IMR-90 (cell line): Measurements from ENCODE around the gene LRRC1. TPM values are rescaled to one million over a fixed set of nuclear protein-coding genes. Genes with fewer than 3 reads are reported as not detected.

Experiments
- ATAC-seq: fragments of 200-7000 bp; cut with Tn5 transposase; 2 replicates; pipeline ENCODE4 v1.9.1; 2020; ENCODE audit warnings: low read depth, mild to moderate bottlenecking, moderate library complexity
- BruUV-seq: library from RNA; stranded (reverse); fragments of 400-500 nt; replicated peaks from 2 replicates; lab custom pipeline; 2021; lab: Mats Ljungman, UMichigan
- CTCF ChIA-PET: fragments of 300-600 bp; formaldehyde crosslinking; extraction: SDS; loops from one replicate; lab custom pipeline; 2021; ENCODE audit warnings: antibody characterized with exemption; lab: Yijun Ruan, JAX
- POLR2A ChIA-PET: fragments of 300-600 bp; sonication (Branson Sonifier 250); formaldehyde crosslinking; loops from one replicate; lab custom pipeline; 2022; ENCODE audit warnings: antibody characterized with exemption; ENCODE audit not compliant: unreplicated experiment; lab: Charles Lee
- DNase-seq: peaks from one replicate; pipeline ENCODE4 v3.0.0; 2013
- H2AFZ ChIP-seq: replicated peaks from 2 replicates; pipeline ENCODE3; 2013; ENCODE audit warnings: low read length, mild to moderate bottlenecking; ENCODE audit not compliant: poor library complexity
- H2AK5ac ChIP-seq: 2 replicates; pipeline ENCODE4 v1.6.1; 2013; ENCODE audit warnings: low read depth, low read length, inconsistent platforms
- H2AK9ac ChIP-seq: replicated peaks from 2 replicates; pipeline ENCODE3; 2013; ENCODE audit warnings: mild to moderate bottlenecking, low read depth, low read length, moderate library complexity; ENCODE audit not compliant: poor library complexity
- H2BK120ac ChIP-seq: 2 replicates; pipeline ENCODE4 v1.6.1; 2013; ENCODE audit warnings: low read depth, low read length, inconsistent platforms
- H2BK15ac ChIP-seq: 3 replicates; pipeline ENCODE4 v1.6.1; 2013; ENCODE audit warnings: low read depth, low read length, inconsistent platforms
- H2BK20ac ChIP-seq: 2 replicates; pipeline ENCODE4 v1.6.1; 2013; ENCODE audit warnings: low read depth, mild to moderate bottlenecking, inconsistent platforms, low read length, moderate library complexity
- H2BK5ac ChIP-seq: 2 replicates; pipeline ENCODE4 v1.6.1; 2013; ENCODE audit warnings: mild to moderate bottlenecking, low read depth, low read length, inconsistent platforms; ENCODE audit not compliant: poor library complexity, severe bottlenecking
- H3K14ac ChIP-seq: replicated peaks from 2 replicates; pipeline ENCODE4 v1.6.1; 2013; ENCODE audit warnings: low read depth, low read length, inconsistent platforms
- H3K18ac ChIP-seq: 2 replicates; pipeline ENCODE4 v1.6.1; 2013; ENCODE audit warnings: low read depth, low read length, control low read depth
- H3K23ac ChIP-seq: 2 replicates; pipeline ENCODE4 v1.6.1; 2013; ENCODE audit warnings: low read depth, low read length, inconsistent platforms
- H3K27ac ChIP-seq: 2 replicates; pipeline ENCODE4 v1.5.1; 2013; ENCODE audit warnings: mild to moderate bottlenecking, control low read depth, low read length; ENCODE audit not compliant: insufficient read depth
- H3K27me3 ChIP-seq: 2 replicates; pipeline ENCODE4 v1.6.1; 2013; ENCODE audit warnings: low read length; ENCODE audit not compliant: control insufficient read depth, insufficient read depth
- H3K36me3 ChIP-seq: 2 replicates; pipeline ENCODE4 v1.6.1; 2013; ENCODE audit warnings: low read length, mixed read lengths; ENCODE audit not compliant: control insufficient read depth, insufficient read depth
- H3K4ac ChIP-seq: 2 replicates; pipeline ENCODE4 v1.6.1; 2013; ENCODE audit warnings: low read depth, low read length, inconsistent platforms
- H3K4me1 ChIP-seq: 2 replicates; pipeline ENCODE4 v1.6.1; 2013; ENCODE audit warnings: low read length, mixed read lengths; ENCODE audit not compliant: control insufficient read depth, insufficient read depth
- H3K4me2 ChIP-seq: 2 replicates; pipeline ENCODE4 v1.6.1; 2013; ENCODE audit warnings: low read depth, mild to moderate bottlenecking, control low read depth, low read length, moderate library complexity
- H3K4me3 ChIP-seq: 2 replicates; pipeline ENCODE4 v1.5.1; 2013; ENCODE audit warnings: low read depth, mild to moderate bottlenecking, control low read depth, low read length, moderate library complexity; ENCODE audit not compliant: insufficient read depth
- H3K56ac ChIP-seq: 2 replicates; pipeline ENCODE4 v1.6.1; 2013; ENCODE audit warnings: low read length, inconsistent platforms; ENCODE audit not compliant: insufficient read depth; ENCODE audit errors: extremely low read depth
- H3K79me1 ChIP-seq, 2 experiments: 2 replicates each; pipeline ENCODE4 v1.6.1; 2013; ENCODE audit warnings: low read length in 2 of 2, inconsistent platforms in 1 of 2, low read depth in 1 of 2
- H3K9ac ChIP-seq: 2 replicates; pipeline ENCODE4 v1.6.1; 2013; ENCODE audit warnings: low read depth, low read length, control low read depth
- H3K9me1 ChIP-seq: 2 replicates; pipeline ENCODE4 v1.6.1; 2013; ENCODE audit warnings: low read length, inconsistent platforms; ENCODE audit not compliant: insufficient read depth
- H3K9me3 ChIP-seq: 2 replicates; pipeline ENCODE4 v1.6.1; 2013; ENCODE audit warnings: low read length; ENCODE audit not compliant: control insufficient read depth, insufficient read depth
- H4K20me1 ChIP-seq: 2 replicates; pipeline ENCODE4 v1.6.1; 2013; ENCODE audit warnings: low read length, inconsistent platforms; ENCODE audit not compliant: insufficient read depth
- H4K5ac ChIP-seq: 2 replicates; pipeline ENCODE4 v1.6.1; 2013; ENCODE audit warnings: mild to moderate bottlenecking, low read depth, low read length, control low read depth
- H4K8ac ChIP-seq, 2 experiments: 2 replicates each; pipeline ENCODE4 v1.6.1; 2013; ENCODE audit warnings: low read depth in 2 of 2, low read length in 2 of 2, control low read depth in 1 of 2, inconsistent platforms in 1 of 2
- H4K91ac ChIP-seq: 2 replicates; pipeline ENCODE4 v1.6.1; 2013; ENCODE audit warnings: low read depth, low read length, inconsistent platforms; ENCODE audit not compliant: insufficient read depth
- BHLHE40 ChIP-seq: fragments of 150-350 bp; IDR thresholded peaks from 2 replicates; pipeline ENCODE4 v1.6.1; 2016; ENCODE audit warnings: mild to moderate bottlenecking, low read depth, low read length
- CEBPB ChIP-seq: IDR thresholded peaks from 2 replicates; pipeline ENCODE4 v1.6.1; 2012; ENCODE audit warnings: low read depth, low read length, improper control_type of control experiment
- CHD1 ChIP-seq: IDR thresholded peaks from 2 replicates; pipeline ENCODE4 v1.6.1; 2012; ENCODE audit warnings: low read depth, low read length, improper control_type of control experiment
- FOS ChIP-seq: fragments of 150-350 bp; IDR thresholded peaks from 2 replicates; pipeline ENCODE4 v1.6.1; 2016; ENCODE audit warnings: low read depth, low read length
- MAFK ChIP-seq: IDR thresholded peaks from 2 replicates; pipeline ENCODE4 v1.6.1; 2012; ENCODE audit warnings: low read depth, low read length, improper control_type of control experiment
- MAZ ChIP-seq: IDR thresholded peaks from 2 replicates; pipeline ENCODE4 v1.6.1; 2012; ENCODE audit warnings: low read depth, mild to moderate bottlenecking, low read length, improper control_type of control experiment, moderate library complexity, borderline replicate concordance
- MXI1 ChIP-seq: IDR thresholded peaks from 2 replicates; pipeline ENCODE4 v1.6.1; 2012; ENCODE audit warnings: low read depth, mild to moderate bottlenecking, low read length, moderate library complexity, borderline replicate concordance
- NFE2L2 ChIP-seq: fragments of 150-350 bp; IDR thresholded peaks from 2 replicates; pipeline ENCODE4 v1.6.1; 2016; ENCODE audit warnings: low read depth, mild to moderate bottlenecking, low read length
- POLR2A ChIP-seq: IDR thresholded peaks from 2 replicates; pipeline ENCODE4 v1.6.1; 2012; ENCODE audit warnings: mild to moderate bottlenecking, low read depth, low read length
- RAD21 ChIP-seq: IDR thresholded peaks from 2 replicates; pipeline ENCODE4 v1.6.1; 2012; ENCODE audit warnings: low read length, improper control_type of control experiment
- RCOR1 ChIP-seq: IDR thresholded peaks from 2 replicates; pipeline ENCODE4 v1.6.1; 2012; ENCODE audit warnings: mild to moderate bottlenecking, low read length, improper control_type of control experiment; ENCODE audit not compliant: insufficient replicate concordance
- RFX5 ChIP-seq: IDR thresholded peaks from 2 replicates; pipeline ENCODE4 v1.8.0; 2012; ENCODE audit warnings: low read depth, mild to moderate bottlenecking, low read length, moderate library complexity
- SMC3 ChIP-seq: fragments of 150-350 bp; IDR thresholded peaks from 2 replicates; pipeline ENCODE4 v1.6.1; 2016; ENCODE audit warnings: low read depth, mild to moderate bottlenecking, antibody characterized with exemption, low read length, moderate library complexity
- WGBS, 2 experiments: methylation state at CpG; one replicate each; pipeline versions ENCODE4 v1.1.5 to v1.1.7; 2013; ENCODE audit warnings: missing lambda C conversion rate in 2 of 2; ENCODE audit not compliant: insufficient read length in 1 of 2; ENCODE audit errors: extremely low coverage in 2 of 2; 5-methylcytosine and 5-hydroxymethylcytosine counted together
- dilution Hi-C: fragments of 300-500 bp; cut with HindIII; formaldehyde crosslinking; loops from one replicate; pipeline ENCODE4 v1.14.3; 2018; ENCODE audit warnings: low sequenced_read_pairs; ENCODE audit not compliant: unreplicated experiment
- in situ Hi-C: fragments of 300-500 bp; cut with MboI; formaldehyde crosslinking; loops from 3 replicates; pipeline ENCODE4 v1.14.3; 2019; ENCODE audit warnings: low sequenced_read_pairs, inconsistent platforms, mixed read lengths
- intact Hi-C: fragments of 100-400 bp; cut with micrococcal nuclease; formaldehyde crosslinking; loops from 2 replicates; pipeline ENCODE4 v1.10.0; 2022
- polyA plus RNA-seq, 3 experiments: library from polyadenylated mRNA; depleted of rRNA; stranded (reverse); fragments of >200 nt; gene quantifications; 2 replicates each; pipeline ENCODE4 v1.2.3, GENCODE V29; 2012; ENCODE audit warnings: low replicate concordance in 1 of 3
- total RNA-seq: library from RNA; depleted of rRNA; stranded (reverse); fragments of >200 nt; gene quantifications from 2 replicates; pipeline ENCODE4 v1.2.3, GENCODE V29; 2012
- TF ChIP-seq, protein P1 (sequence below): fragments of 150-350 bp; IDR thresholded peaks from 2 replicates; pipeline ENCODE4 v1.6.1; 2017; ENCODE audit warnings: mild to moderate bottlenecking, antibody characterized with exemption, low read length, low read depth
- TF ChIP-seq, protein P2 (sequence below): fragments of 150-350 bp; IDR thresholded peaks from 2 replicates; pipeline ENCODE4 v1.6.1; 2016; ENCODE audit warnings: low read depth, mild to moderate bottlenecking, low read length, moderate library complexity, borderline replicate concordance
- TF ChIP-seq, protein P3 (sequence below): conservative IDR thresholded peaks from 2 replicates; pipeline ENCODE4 v1.5.1; 2012; ENCODE audit warnings: mild to moderate bottlenecking, low read depth, low read length, improper control_type of control experiment

Gene LRRC1
- total and polyA plus RNA-seq, 2 of the 4 experiments (the other 2 are of a cell fraction) = 5.1 to 6.1 TPM

DNA sequence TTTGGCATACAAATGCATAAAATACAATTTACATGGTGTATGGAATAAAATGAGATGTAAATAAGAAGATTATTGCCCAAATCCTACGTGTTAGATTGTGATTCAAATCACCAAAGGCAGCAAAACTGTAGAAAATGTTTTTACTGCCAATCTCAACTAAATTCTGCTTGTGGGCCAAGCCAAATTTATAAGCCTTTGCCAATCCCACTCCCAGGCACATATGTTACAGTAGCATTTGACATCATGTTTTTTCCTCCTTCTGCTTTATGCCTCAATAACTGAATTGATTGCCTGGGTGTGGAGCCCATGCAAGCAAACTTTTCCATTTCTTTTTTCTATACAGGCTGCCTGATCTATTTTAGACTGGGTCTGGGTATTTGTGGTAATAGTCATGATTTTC is 36.3 kb upstream of the LRRC1 start:
- ATAC-seq = no peak
- BruUV-seq = no TSS peak

More for the DNA sequence above, 36.3 kb upstream of the LRRC1 start:
- intact Hi-C loops = no loop called here
- H3K9me1 ChIP-seq = no peaks in the 10 kb centered on the region
- no peaks in the 10 kb centered on the region; the same call in 1 of the 2 replicates for H3K4me1 ChIP-seq
- ChIA-PET CTCF (interaction anchor here (1.6 kb wide), 1 partner anchor 197 kb away, joined by 5 read pairs; no protein-coding TSS in a partner anchor), POLR2A (no interaction called here)
- H2AFZ ChIP-seq = no peak overlapping the region
- H4K5ac ChIP-seq = no peak overlapping the region
- no peaks in the 10 kb centered on the region for H3K9me3 ChIP-seq
- no peak overlapping the region for H3K14ac ChIP-seq
- H3K4me2 ChIP-seq = no peak overlapping the region
- H3K4ac ChIP-seq = no peak overlapping the region
- H3K18ac ChIP-seq = no peak overlapping the region
- H3K56ac ChIP-seq = no peak overlapping the region
- no CpG with 5 or more reads among the region's 1 CpG for WGBS, 2 experiments
- H2BK5ac ChIP-seq = no peak overlapping the region
- no peak for DNase-seq
- no peak overlapping the region for H2AK5ac ChIP-seq
- H3K27ac ChIP-seq = no peak overlapping the region
- TF ChIP-seq, protein P1, sequence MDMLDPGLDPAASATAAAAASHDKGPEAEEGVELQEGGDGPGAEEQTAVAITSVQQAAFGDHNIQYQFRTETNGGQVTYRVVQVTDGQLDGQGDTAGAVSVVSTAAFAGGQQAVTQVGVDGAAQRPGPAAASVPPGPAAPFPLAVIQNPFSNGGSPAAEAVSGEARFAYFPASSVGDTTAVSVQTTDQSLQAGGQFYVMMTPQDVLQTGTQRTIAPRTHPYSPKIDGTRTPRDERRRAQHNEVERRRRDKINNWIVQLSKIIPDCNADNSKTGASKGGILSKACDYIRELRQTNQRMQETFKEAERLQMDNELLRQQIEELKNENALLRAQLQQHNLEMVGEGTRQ = no peak
- TF ChIP-seq RCOR1 = no peak
- no peak for TF ChIP-seq CEBPB
- TF ChIP-seq RFX5 = no peak
- TF ChIP-seq NFE2L2 = no peak
- no peak for TF ChIP-seq MXI1
- TF ChIP-seq SMC3 = no peak
- TF ChIP-seq FOS = no peak
- TF ChIP-seq BHLHE40 = no peak
- TF ChIP-seq POLR2A = no peak
- no peak for TF ChIP-seq RAD21
- no peak for TF ChIP-seq CHD1
- TF ChIP-seq, protein P2, sequence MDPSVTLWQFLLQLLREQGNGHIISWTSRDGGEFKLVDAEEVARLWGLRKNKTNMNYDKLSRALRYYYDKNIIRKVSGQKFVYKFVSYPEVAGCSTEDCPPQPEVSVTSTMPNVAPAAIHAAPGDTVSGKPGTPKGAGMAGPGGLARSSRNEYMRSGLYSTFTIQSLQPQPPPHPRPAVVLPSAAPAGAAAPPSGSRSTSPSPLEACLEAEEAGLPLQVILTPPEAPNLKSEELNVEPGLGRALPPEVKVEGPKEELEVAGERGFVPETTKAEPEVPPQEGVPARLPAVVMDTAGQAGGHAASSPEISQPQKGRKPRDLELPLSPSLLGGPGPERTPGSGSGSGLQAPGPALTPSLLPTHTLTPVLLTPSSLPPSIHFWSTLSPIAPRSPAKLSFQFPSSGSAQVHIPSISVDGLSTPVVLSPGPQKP = no peak
- no peak for TF ChIP-seq MAFK
- TF ChIP-seq, protein P3, sequence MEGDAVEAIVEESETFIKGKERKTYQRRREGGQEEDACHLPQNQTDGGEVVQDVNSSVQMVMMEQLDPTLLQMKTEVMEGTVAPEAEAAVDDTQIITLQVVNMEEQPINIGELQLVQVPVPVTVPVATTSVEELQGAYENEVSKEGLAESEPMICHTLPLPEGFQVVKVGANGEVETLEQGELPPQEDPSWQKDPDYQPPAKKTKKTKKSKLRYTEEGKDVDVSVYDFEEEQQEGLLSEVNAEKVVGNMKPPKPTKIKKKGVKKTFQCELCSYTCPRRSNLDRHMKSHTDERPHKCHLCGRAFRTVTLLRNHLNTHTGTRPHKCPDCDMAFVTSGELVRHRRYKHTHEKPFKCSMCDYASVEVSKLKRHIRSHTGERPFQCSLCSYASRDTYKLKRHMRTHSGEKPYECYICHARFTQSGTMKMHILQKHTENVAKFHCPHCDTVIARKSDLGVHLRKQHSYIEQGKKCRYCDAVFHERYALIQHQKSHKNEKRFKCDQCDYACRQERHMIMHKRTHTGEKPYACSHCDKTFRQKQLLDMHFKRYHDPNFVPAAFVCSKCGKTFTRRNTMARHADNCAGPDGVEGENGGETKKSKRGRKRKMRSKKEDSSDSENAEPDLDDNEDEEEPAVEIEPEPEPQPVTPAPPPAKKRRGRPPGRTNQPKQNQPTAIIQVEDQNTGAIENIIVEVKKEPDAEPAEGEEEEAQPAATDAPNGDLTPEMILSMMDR = no peak
- no peak for TF ChIP-seq MAZ
- H3K79me1 ChIP-seq = no peaks in the 10 kb centered on the region
- H3K23ac ChIP-seq = no peak overlapping the region
- no peaks in the 10 kb centered on the region for H4K20me1 ChIP-seq
- no peak overlapping the region for H3K4me3 ChIP-seq
- no peak overlapping the region for H4K8ac ChIP-seq
- no peak overlapping the region for H2BK15ac ChIP-seq
- H2BK120ac ChIP-seq = no peak overlapping the region
- dilution Hi-C loops = no loop called here
- H3K27me3 ChIP-seq = no peaks in the 10 kb centered on the region
- H2BK20ac ChIP-seq = no peak overlapping the region
- no peaks in the 10 kb centered on the region for H3K36me3 ChIP-seq
- H3K9ac ChIP-seq = no peak overlapping the region
- H2AK9ac ChIP-seq = no peak overlapping the region
- in situ Hi-C loops = no loop called here
- no peak overlapping the region for H4K91ac ChIP-seq
